Calu3 (cell line): Measurements from ENCODE around the gene YAF2. TPM values are rescaled to one million over a fixed set of nuclear protein-coding genes. Genes with fewer than 3 reads are reported as not detected.

ENCODE experiments used
- BruUV-seq: library from RNA; stranded (reverse); fragments of 400-500 nt; replicated peaks from 2 replicates; lab custom pipeline; 2021; lab: Mats Ljungman, UMichigan
- CTCF ChIA-PET: fragments of 300-600 bp; sonication (Branson Sonifier 250); formaldehyde crosslinking; loops from one replicate; lab custom pipeline; 2022; ENCODE audit warnings: antibody characterized with exemption; lab: Charles Lee
- DNase-seq: peaks from one replicate; pipeline ENCODE4 v3.0.0; 2022
- H3K27ac Mint-ChIP-seq: one replicate; pipeline ENCODE4 v1.8.0; 2022; ENCODE audit warnings: mixed read lengths; ENCODE audit not compliant: unreplicated experiment
- H3K27me3 Mint-ChIP-seq: one replicate; pipeline ENCODE4 v1.8.0; 2022; ENCODE audit warnings: mixed read lengths; ENCODE audit not compliant: unreplicated experiment
- H3K36me3 Mint-ChIP-seq: one replicate; pipeline ENCODE4 v1.8.0; 2022; ENCODE audit warnings: mild to moderate bottlenecking, moderate library complexity, mixed read lengths; ENCODE audit not compliant: insufficient read depth, unreplicated experiment
- H3K4me1 Mint-ChIP-seq: one replicate; pipeline ENCODE4 v1.8.0; 2022; ENCODE audit warnings: mild to moderate bottlenecking, low read depth, mixed read lengths; ENCODE audit not compliant: unreplicated experiment
- H3K4me3 Mint-ChIP-seq: one replicate; pipeline ENCODE4 v1.8.0; 2022; ENCODE audit warnings: mild to moderate bottlenecking, low read depth, moderate library complexity, mixed read lengths; ENCODE audit not compliant: unreplicated experiment
- H3K9me3 Mint-ChIP-seq: one replicate; pipeline ENCODE4 v1.8.0; 2022; ENCODE audit warnings: low read depth, mixed read lengths; ENCODE audit not compliant: unreplicated experiment
- CTCF ChIP-seq: fragments of 200-600 bp; IDR thresholded peaks from one replicate; pipeline ENCODE4 v1.8.0; 2022; ENCODE audit warnings: antibody characterized with exemption; ENCODE audit not compliant: unreplicated experiment
- intact Hi-C: fragments of 100-400 bp; cut with micrococcal nuclease; formaldehyde crosslinking; loops from one replicate; pipeline ENCODE4 v1.10.0; 2022; ENCODE audit not compliant: unreplicated experiment
- total RNA-seq: library from RNA; stranded (reverse); gene quantifications from 2 replicates; pipeline ENCODE4 v1.2.3, GENCODE V29; 2022

Gene YAF2
- total RNA-seq, 1 experiment from 2014 or later, result 18.9 TPM

GRCh38 chr12:42143452-42144157 lies 94.4 kb downstream of the YAF2 start:
- Mint-ChIP-seq H3K27ac (peak overlapping the region; percentile 93), H3K27me3 (no peaks in the 10 kb centered on the region), H3K9me3 (no peaks in the 10 kb centered on the region), H3K36me3 (peaks cover 12% of the 10 kb centered on the region), H3K4me1 (peaks cover 36% of the 10 kb centered on the region), H3K4me3 (peak overlapping the region; percentile 94)
- DNase-seq, result no peak
- CTCF ChIA-PET, result no interaction called here
- TSS peak; percentile 46 for BruUV-seq
- intact Hi-C loops, result loop anchor here (5.0 to 10.0 kb wide), 2 partner anchors 91 to 184 kb away; partner anchors contain the start of genes PPHLN1, YAF2 and ZCRB1
- TF ChIP-seq CTCF, result no peak

GRCh38 chr12:42141981-42142606 lies 96.0 kb downstream of the YAF2 start:
- Mint-ChIP-seq H3K36me3 (peaks cover 12% of the 10 kb centered on the region), H3K27ac (no peak overlapping the region), H3K4me3 (no peak overlapping the region), H3K9me3 (no peaks in the 10 kb centered on the region), H3K4me1 (peaks cover 36% of the 10 kb centered on the region), H3K27me3 (no peaks in the 10 kb centered on the region)
- no peak for DNase-seq
- intact Hi-C loops, result loop anchor here (5.0 to 10.0 kb wide), 2 partner anchors 93 to 185 kb away; partner anchors contain the start of genes PPHLN1, YAF2 and ZCRB1
- CTCF ChIA-PET, result no interaction called here
- no TSS peak for BruUV-seq
- TF ChIP-seq CTCF, result no peak

- Mint-ChIP-seq H3K36me3 (peaks cover 12% of the 10 kb centered on the region), H3K4me3 (no peak overlapping the region), H3K27me3 (no peaks in the 10 kb centered on the region), H3K9me3 (no peaks in the 10 kb centered on the region), H3K27ac (no peak overlapping the region), H3K4me1 (peaks cover 33% of the 10 kb centered on the region)
- CTCF ChIA-PET, result interaction anchor here (0.6 to 0.7 kb wide), 2 partner anchors 53 to 192 kb away, joined by 3 read pairs; no protein-coding TSS in a partner anchor
- BruUV-seq, result no TSS peak
- no peak for TF ChIP-seq CTCF
- DNase-seq, result peak; percentile 25
- intact Hi-C loops, result loop anchor here (5.0 to 10.0 kb wide), 2 partner anchors 94 to 186 kb away; partner anchors contain the start of genes PPHLN1, YAF2 and ZCRB1
Measured at GRCh38 chr12:42140901-42141300, 97.1 kb downstream of the YAF2 start.

- no peak for TF ChIP-seq CTCF
Measured at GRCh38 chr12:42135259-42135814, 102.7 kb downstream of the YAF2 start.

More at GRCh38 chr12:42135259-42135814, 102.7 kb downstream of the YAF2 start:
- intact Hi-C loops, result no loop called here
- no peak for DNase-seq
- H3K36me3 Mint-ChIP-seq, result no peaks in the 10 kb centered on the region
- CTCF ChIA-PET, result no interaction called here
- no peaks in the 10 kb centered on the region for H3K27me3 Mint-ChIP-seq
- no TSS peak for BruUV-seq
- peaks cover 17% of the 10 kb centered on the region for H3K4me1 Mint-ChIP-seq
- H3K4me3 Mint-ChIP-seq, result no peak overlapping the region
- H3K9me3 Mint-ChIP-seq, result no peaks in the 10 kb centered on the region
- H3K27ac Mint-ChIP-seq, result no peak overlapping the region
